Right atrium auricular region (tissue), 2 donors: ENCODE data around the gene UBE2S. TPM values are rescaled to one million over a fixed set of nuclear protein-coding genes. Genes with fewer than 3 reads are reported as not detected.

Experiments used
- DNase-seq: peaks from one replicate; pipeline ENCODE4 v3.0.0-alpha.2; 2019; ENCODE audit warnings: low spot score
- H3K27ac ChIP-seq, 2 donors: fragments of 200-600 bp; sonication (generic); 1 replicate in 1 of 2; 2 replicates in 1 of 2; pipeline ENCODE4 v1.5.1; 2016 to 2019
- H3K27me3 ChIP-seq, 2 donors: fragments of 200-600 bp; sonication (generic); one replicate each; pipeline versions ENCODE4 v1.5.1 to v1.6.0; 2017 to 2019
- H3K36me3 ChIP-seq: fragments of 200-600 bp; sonication (generic); one replicate; pipeline ENCODE4 v1.5.1; 2016
- H3K4me1 ChIP-seq, 2 donors: fragments of 200-600 bp; sonication (generic); one replicate each; pipeline versions ENCODE4 v1.5.1 to v1.6.0; 2017 to 2019
- H3K4me3 ChIP-seq, 2 donors: fragments of 200-600 bp; sonication (generic); 1 replicate in 1 of 2; 2 replicates in 1 of 2; pipeline ENCODE4 v1.5.1; 2017 to 2019; ENCODE audit warnings: mild to moderate bottlenecking in 1 of 2, moderate library complexity in 1 of 2
- H3K9me3 ChIP-seq, 2 donors: fragments of 200-600 bp; sonication (generic); one replicate each; pipeline ENCODE4 v1.5.1; 2019
- total RNA-seq, 2 donors: library from RNA; depleted of rRNA; stranded (reverse); fragments of >200 nt; gene quantifications; one replicate each; pipeline ENCODE4 v1.1.0, GENCODE V29; 2016
- TF ChIP-seq, protein P1 (sequence below), 2 donors: fragments of 200-600 bp; sonication (generic); IDR thresholded peaks; one replicate each; pipeline ENCODE4 v1.5.1; 2019; ENCODE audit warnings: antibody characterized with exemption in 2 of 2

The UBE2S gene
- total RNA-seq, 2 donors from 2014 or later = 19.1 to 22.0 TPM

- H3K27me3 ChIP-seq = peaks cover under 1 to 2% of the 10 kb centered on the region in 2 donors
- no peak within 1 kb of the TSS for H3K27ac ChIP-seq
- TF ChIP-seq, protein P1, sequence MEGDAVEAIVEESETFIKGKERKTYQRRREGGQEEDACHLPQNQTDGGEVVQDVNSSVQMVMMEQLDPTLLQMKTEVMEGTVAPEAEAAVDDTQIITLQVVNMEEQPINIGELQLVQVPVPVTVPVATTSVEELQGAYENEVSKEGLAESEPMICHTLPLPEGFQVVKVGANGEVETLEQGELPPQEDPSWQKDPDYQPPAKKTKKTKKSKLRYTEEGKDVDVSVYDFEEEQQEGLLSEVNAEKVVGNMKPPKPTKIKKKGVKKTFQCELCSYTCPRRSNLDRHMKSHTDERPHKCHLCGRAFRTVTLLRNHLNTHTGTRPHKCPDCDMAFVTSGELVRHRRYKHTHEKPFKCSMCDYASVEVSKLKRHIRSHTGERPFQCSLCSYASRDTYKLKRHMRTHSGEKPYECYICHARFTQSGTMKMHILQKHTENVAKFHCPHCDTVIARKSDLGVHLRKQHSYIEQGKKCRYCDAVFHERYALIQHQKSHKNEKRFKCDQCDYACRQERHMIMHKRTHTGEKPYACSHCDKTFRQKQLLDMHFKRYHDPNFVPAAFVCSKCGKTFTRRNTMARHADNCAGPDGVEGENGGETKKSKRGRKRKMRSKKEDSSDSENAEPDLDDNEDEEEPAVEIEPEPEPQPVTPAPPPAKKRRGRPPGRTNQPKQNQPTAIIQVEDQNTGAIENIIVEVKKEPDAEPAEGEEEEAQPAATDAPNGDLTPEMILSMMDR (IDR thresholded peaks at IDR 0.05) = no peak
- H3K36me3 ChIP-seq = no peaks in the 10 kb centered on the region
- no peaks in the 10 kb centered on the region for H3K4me1 ChIP-seq
- no peaks in the 10 kb centered on the region for H3K9me3 ChIP-seq
- H3K4me3 ChIP-seq = no peak within 1 kb of the TSS
- DNase-seq = no peak
Observed at GRCh38 chr19:55362990-55363716, 44.4 kb downstream of the UBE2S start, which contains the start of gene GARIN5B. Gene GARIN5B, minus strand, starts transcription at chr19:55363260. Its CDS starts 194 bp downstream, at chr19:55363066.

- no peak for DNase-seq
- H3K27ac ChIP-seq = no peak overlapping the region
- no peaks in the 10 kb centered on the region for H3K27me3 ChIP-seq
- H3K36me3 ChIP-seq = no peaks in the 10 kb centered on the region
- H3K9me3 ChIP-seq = no peaks in the 10 kb centered on the region
- TF ChIP-seq, protein P1 (IDR thresholded peaks at IDR 0.05) = no peak
- H3K4me1 ChIP-seq = no peaks in the 10 kb centered on the region
- H3K4me3 ChIP-seq = no peak overlapping the region
Observed at GRCh38 chr19:55362174-55362989, 45.2 kb downstream of the UBE2S start.

GRCh38 chr19:55360902-55361301 lies 46.7 kb downstream of the UBE2S start:
- no peaks in the 10 kb centered on the region for H3K27me3 ChIP-seq

GRCh38 chr19:55358943-55359908 lies 48.4 kb downstream of the UBE2S start:
- Histone ChIP-seq H3K27ac (no peak overlapping the region), H3K4me1 (peaks cover 0 to 10% of the 10 kb centered on the region in 2 donors), H3K9me3 (no peaks in the 10 kb centered on the region), H3K27me3 (peaks cover 0 to 6% of the 10 kb centered on the region in 2 donors), H3K36me3 (no peaks in the 10 kb centered on the region), H3K4me3 (no peak overlapping the region)
- TF ChIP-seq, protein P1 (IDR thresholded peaks at IDR 0.05) = no peak
- DNase-seq = no peak

More at GRCh38 chr19:55360902-55361301, 46.7 kb downstream of the UBE2S start:
- no peak overlapping the region for H3K27ac ChIP-seq
- no peaks in the 10 kb centered on the region for H3K9me3 ChIP-seq
- H3K4me1 ChIP-seq = no peaks in the 10 kb centered on the region
- DNase-seq = no peak
- TF ChIP-seq, protein P1 (IDR thresholded peaks at IDR 0.05) = no peak
- no peak overlapping the region for H3K4me3 ChIP-seq
- H3K36me3 ChIP-seq = no peaks in the 10 kb centered on the region

DNA sequence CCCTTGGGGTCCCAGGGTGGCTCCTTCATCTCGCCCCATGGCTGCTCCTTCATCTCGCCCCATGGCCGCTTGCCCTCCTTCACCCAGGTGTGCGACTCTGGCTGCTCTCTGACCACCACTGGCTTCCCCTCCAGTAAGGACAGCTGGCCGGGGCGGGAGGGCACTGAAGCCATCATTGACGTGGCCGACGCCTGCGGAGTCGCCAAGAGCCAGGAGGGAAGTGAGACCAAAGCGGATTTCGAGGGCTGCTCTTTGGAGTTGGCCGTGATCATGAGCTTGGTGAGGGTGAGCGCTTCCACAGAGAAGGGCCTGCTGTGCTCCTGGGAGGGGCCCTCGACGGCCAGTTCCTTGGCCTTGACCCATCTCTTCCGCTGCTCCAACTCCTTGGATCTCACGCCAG lies 49.1 kb downstream of the UBE2S start:
- Histone ChIP-seq H3K4me3 (no peak overlapping the region), H3K27ac (no peak overlapping the region), H3K9me3 (no peaks in the 10 kb centered on the region), H3K4me1 (peaks cover 0 to 18% of the 10 kb centered on the region in 2 donors), H3K36me3 (no peaks in the 10 kb centered on the region), H3K27me3 (peaks cover 4 to 13% of the 10 kb centered on the region in 2 donors)
- no peak for DNase-seq
- TF ChIP-seq, protein P1 (IDR thresholded peaks at IDR 0.05) = no peak
